ENCODE measurements around the gene C11orf21. TPM values are rescaled to one million over a fixed set of nuclear protein-coding genes. Genes with fewer than 3 reads are reported as not detected.

C11orf21 gene
- total RNA-seq, 4 donors from 2014 or later, result 1.1 to 9.9 (median 1.3) TPM; not detected in 1

DNA sequence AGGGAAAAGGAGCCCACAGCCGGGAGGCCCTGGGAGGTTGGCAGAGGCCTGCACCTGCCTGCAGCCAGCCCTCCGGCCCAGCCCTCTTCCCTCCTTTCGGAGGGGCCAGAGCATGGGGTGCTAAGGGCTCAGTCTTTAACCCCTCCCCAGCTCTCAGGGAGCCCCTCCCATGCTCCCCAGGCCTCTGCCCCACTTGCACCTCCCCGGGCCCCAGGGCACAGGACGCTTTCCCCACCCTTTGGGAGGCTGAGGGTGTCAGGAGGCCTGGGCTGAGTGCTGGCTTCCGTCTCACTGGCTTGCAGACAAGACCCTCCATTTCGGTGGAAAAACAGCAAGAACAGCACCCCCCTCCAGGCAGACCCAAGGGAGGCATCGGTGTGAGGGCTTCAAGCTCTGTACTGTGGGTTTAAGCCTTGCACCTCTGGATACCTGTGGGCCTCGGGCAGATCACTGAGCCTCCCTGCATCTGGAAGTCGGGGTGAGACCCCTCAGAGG, 38.6 kb downstream of the C11orf21 start:
- H3K4me3 ChIP-seq, result no peak overlapping the region
- H3K36me3 ChIP-seq, result no peaks in the 10 kb centered on the region
- no peaks in the 10 kb centered on the region for H3K9me3 ChIP-seq
- DNase-seq, result peak in 2 of 3 donors; percentile 42 to 46
- no peaks in the 10 kb centered on the region for H3K27me3 ChIP-seq
- peaks cover 0 to 8% (median 5%) of the 10 kb centered on the region in 4 donors for H3K4me1 ChIP-seq
- H3K27ac ChIP-seq, result no peak overlapping the region
- no peak for TF ChIP-seq POLR2A (IDR thresholded peaks at IDR 0.05)
- TF ChIP-seq, protein P1, sequence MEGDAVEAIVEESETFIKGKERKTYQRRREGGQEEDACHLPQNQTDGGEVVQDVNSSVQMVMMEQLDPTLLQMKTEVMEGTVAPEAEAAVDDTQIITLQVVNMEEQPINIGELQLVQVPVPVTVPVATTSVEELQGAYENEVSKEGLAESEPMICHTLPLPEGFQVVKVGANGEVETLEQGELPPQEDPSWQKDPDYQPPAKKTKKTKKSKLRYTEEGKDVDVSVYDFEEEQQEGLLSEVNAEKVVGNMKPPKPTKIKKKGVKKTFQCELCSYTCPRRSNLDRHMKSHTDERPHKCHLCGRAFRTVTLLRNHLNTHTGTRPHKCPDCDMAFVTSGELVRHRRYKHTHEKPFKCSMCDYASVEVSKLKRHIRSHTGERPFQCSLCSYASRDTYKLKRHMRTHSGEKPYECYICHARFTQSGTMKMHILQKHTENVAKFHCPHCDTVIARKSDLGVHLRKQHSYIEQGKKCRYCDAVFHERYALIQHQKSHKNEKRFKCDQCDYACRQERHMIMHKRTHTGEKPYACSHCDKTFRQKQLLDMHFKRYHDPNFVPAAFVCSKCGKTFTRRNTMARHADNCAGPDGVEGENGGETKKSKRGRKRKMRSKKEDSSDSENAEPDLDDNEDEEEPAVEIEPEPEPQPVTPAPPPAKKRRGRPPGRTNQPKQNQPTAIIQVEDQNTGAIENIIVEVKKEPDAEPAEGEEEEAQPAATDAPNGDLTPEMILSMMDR (IDR thresholded peaks at IDR 0.05), result no peak

GRCh38 chr11:2262301-2263070, 39.2 kb downstream of the C11orf21 start:
- H3K36me3 ChIP-seq, result no peaks in the 10 kb centered on the region
- TF ChIP-seq, protein P1 (IDR thresholded peaks at IDR 0.05), result no peak
- TF ChIP-seq POLR2A (IDR thresholded peaks at IDR 0.05), result no peak
- no peak overlapping the region for H3K27ac ChIP-seq
- H3K9me3 ChIP-seq, result no peaks in the 10 kb centered on the region
- no peak overlapping the region for H3K4me3 ChIP-seq
- DNase-seq, result peak in 1 of 3 donors; percentile 40
- no peaks in the 10 kb centered on the region for H3K27me3 ChIP-seq
- H3K4me1 ChIP-seq, result peaks cover 0 to 8% (median 2%) of the 10 kb centered on the region in 4 donors

DNA sequence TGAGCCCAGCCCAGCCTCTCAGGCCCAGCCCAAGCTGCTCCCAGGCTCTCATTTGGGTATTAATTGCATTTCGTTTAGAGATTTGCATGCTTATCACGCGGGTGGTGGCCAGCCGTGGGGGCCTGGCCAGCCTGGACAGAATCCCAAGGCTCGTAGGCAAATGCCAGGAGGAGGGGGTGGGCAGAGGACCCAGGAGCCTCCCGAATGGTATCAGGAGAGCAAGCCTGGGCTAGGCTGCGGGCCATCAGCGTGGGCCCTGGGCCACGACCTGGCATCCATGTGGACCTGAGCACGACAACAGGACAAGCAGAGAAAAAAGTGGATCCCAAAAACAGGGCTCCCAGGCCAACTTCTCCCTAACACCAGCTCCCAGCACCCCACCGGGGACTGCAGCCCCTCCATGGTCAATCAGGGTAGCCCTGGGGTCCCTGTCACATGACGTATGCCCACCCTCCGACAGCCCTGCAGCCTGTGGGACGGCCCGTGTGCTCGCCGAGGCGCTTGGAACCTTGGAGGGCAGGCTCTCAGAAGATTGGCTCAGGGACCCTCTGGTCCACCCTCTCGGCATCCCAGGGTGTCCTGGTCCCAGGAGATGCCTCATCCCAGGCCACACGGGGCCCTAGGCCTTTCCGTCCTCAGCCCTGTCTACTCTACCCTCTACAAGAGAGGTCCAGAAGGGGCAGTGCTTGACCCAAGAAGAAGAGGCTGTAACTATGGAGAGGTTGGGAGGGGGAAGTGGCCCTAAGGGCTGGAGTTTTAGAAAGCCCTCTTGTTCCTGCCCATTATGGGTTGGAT, 40.1 kb downstream of the C11orf21 start:
- no peak overlapping the region for H3K4me3 ChIP-seq
- H3K4me1 ChIP-seq, result peaks cover 0 to 7% (median 2%) of the 10 kb centered on the region in 4 donors
- H3K27me3 ChIP-seq, result no peaks in the 10 kb centered on the region
- no peak for TF ChIP-seq POLR2A (IDR thresholded peaks at IDR 0.05)
- TF ChIP-seq, protein P1 (IDR thresholded peaks at IDR 0.05), result no peak
- no peak overlapping the region for H3K27ac ChIP-seq
- DNase-seq, result no peak
- H3K9me3 ChIP-seq, result no peaks in the 10 kb centered on the region
- no peaks in the 10 kb centered on the region for H3K36me3 ChIP-seq

- DNase-seq, result peak in 2 of 3 donors; percentile 12 to 40
- Histone ChIP-seq H3K27ac (no peak overlapping the region), H3K36me3 (no peaks in the 10 kb centered on the region), H3K4me1 (peaks cover 0 to 5% (median under 1%) of the 10 kb centered on the region in 4 donors), H3K4me3 (no peak overlapping the region), H3K27me3 (no peaks in the 10 kb centered on the region), H3K9me3 (no peaks in the 10 kb centered on the region)
- TF ChIP-seq, protein P1 (IDR thresholded peaks at IDR 0.05), result no peak
- no peak for TF ChIP-seq POLR2A (IDR thresholded peaks at IDR 0.05)
Observed at GRCh38 chr11:2260491-2261364, 41.0 kb downstream of the C11orf21 start.

GRCh38 chr11:2259897-2260451, 41.7 kb downstream of the C11orf21 start:
- H3K4me3 ChIP-seq, result no peak overlapping the region
- H3K27ac ChIP-seq, result no peak overlapping the region
- no peaks in the 10 kb centered on the region for H3K9me3 ChIP-seq
- H3K27me3 ChIP-seq, result no peaks in the 10 kb centered on the region
- no peaks in the 10 kb centered on the region for H3K36me3 ChIP-seq
- no peak for DNase-seq
- TF ChIP-seq, protein P1 (IDR thresholded peaks at IDR 0.05), result no peak
- TF ChIP-seq POLR2A (IDR thresholded peaks at IDR 0.05), result no peak
- H3K4me1 ChIP-seq, result no peaks in the 10 kb centered on the region
